SIG-M5 treated with dmso at 0.1 percent for 504 hours (cell line): ENCODE data around the gene SNX32.
A peak's percentile ranks its signal among the peaks of the same experiment; 100 is the strongest.

Experiments
- DNase-seq: peaks from one replicate; lab custom pipeline; 2025; ENCODE audit not compliant: unreplicated experiment; lab: John Stamatoyannopoulos, UW

The SNX32 gene

GRCh38 chr11:65854852-65855837, 21.4 kb downstream of the SNX32 start:
- DNase-seq, result no peak

GRCh38 chr11:65855927-65856363, 22.2 kb downstream of the SNX32 start:
- no peak for DNase-seq

- DNase-seq, result peak; percentile 78
Measured at GRCh38 chr11:65856689-65857499, 23.1 kb downstream of the SNX32 start.

DNA sequence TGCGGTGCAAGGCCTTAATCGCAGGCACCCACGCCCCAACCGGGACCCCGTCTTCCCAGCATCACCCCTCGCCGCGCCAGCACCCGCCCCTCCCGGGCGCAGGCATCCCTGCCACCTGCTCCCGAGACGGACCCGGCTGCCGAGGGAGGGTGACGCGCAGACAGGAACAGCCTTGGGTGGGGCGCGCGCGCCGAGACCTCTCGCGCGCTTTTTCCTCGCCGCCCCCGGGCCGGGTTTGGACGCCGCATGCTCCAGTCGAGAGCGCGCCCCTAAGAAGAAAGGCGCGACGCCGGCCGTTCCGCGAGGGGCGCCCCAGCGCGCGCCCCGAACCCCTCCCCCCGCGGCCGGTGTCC, 23.7 kb downstream of the SNX32 start:
- no peak for DNase-seq

- peak; percentile 97 for DNase-seq
Measured at GRCh38 chr11:65857853-65858680, 24.3 kb downstream of the SNX32 start, which contains the start of gene CFL1. Gene CFL1 (minus strand): TSS chr11:65858180. CDS start chr11:65858099, 81 bp downstream.

- DNase-seq, result peak; percentile 55
Measured at GRCh38 chr11:65858681-65859087, 24.9 kb downstream of the SNX32 start.

GRCh38 chr11:65859095-65859811, 25.5 kb downstream of the SNX32 start:
- peak; percentile 97 for DNase-seq

DNA sequence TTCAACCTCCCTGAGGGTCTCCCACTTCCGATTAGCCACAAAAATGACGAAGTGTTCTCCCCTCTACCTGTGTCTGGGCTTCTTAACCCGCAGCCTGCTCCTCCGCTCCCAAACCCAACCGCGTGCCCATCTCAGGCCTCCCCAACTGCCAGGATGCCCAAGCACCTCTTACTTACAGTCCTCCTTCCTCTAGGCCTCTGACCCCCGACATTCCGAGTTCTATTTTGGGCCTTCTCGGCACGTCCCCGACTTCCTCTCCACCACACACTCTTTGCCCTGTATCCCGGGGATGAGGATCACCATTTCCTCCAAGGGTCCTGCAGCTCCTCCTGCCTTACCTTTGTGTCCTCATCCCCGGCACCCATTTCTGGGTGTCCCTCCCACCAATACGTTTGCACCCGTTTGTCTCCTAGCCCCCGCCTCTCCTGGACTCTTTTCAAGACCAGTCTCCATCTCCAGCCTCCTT, 26.1 kb downstream of the SNX32 start:
- DNase-seq, result peak; percentile 76

DNA sequence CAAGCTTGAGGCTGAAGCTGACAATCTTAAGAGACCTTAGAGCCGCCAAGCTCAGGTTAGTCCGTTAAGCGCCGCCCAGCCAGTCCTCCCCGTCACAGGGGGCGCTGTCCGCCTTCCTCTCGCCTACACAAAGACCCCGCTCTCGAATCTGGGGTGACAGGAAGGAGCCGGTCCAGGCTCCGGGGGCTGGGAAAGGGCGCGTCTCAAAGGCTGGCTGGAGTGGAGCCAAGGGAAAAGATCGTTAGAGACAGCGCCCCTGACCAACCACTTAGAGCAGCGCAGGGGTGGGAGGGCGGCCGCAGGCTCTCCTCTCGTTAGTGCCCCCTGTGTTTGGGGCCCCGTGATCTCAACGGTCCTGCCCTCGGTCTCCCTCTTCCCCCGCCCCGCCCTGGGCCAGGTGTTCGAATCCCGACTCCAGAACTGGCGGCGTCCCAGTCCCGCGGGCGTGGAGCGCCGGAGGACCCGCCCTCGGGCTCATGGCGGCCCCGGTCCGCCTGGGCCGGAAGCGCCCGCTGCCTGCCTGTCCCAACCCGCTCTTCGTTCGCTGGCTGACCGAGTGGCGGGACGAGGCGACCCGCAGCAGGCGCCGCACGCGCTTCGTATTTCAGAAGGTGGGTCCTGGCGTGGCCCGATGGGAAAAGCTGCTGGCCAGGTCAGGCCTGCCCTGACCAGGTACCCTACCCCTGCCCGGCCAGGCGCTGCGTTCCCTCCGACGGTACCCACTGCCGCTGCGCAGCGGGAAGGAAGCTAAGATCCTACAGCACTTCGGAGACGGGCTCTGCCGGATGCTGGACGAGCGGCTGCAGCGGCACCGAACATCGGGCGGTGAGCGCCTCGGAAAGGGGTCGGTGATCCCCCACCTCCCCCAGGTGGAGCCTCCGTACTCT, 26.8 kb downstream of the SNX32 start, which contains the start of gene MUS81:
MUS81 (plus strand) TSS at position 156 of the 887 bp plus-strand sequence; CDS start at position 477, 321 bp downstream.
- DNase-seq, result peak; percentile 96

DNA sequence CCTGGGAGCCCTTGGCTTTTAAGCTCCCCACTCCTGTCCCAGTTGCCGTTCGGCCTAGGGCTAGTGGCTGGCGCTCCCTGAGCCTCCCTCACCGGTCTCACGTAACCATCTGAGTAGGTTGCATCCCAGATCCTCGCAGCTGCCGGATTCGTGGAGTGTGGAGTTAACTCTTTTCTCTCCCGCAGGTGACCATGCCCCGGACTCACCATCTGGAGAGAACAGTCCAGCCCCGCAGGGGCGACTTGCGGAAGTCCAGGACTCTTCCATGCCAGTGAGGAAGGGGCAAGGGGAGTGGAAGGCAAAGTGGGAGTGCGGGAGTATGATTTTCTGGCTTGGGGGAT, 27.4 kb downstream of the SNX32 start:
- DNase-seq, result no peak

DNA sequence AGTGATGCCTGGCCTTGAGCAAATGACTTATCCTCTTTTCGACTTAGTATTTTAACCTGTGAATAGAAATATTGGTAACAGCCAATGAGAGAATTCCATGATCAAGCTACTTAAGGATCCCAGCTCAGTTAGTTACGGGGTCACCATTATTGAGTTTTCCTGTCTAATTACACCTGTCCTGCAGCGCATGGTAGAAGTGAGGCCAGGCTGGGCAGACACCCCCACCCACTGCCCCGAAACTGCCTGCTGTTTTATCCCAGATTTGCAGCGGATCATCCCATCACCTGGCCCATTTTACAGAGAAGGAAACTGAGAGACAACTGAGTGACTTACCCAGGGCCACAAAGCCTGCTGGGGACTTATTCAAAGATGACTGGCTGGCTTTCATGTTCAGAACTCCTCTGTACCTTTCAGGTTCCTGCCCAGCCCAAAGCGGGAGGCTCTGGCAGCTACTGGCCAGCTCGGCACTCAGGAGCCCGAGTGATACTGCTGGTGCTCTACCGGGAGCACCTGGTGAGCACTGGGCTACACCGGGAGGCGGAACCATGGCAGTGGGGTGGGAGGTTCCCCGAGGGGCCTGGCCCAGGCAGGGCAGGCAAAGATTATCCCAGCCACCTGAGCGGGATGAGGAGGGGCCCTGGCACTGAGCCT, 27.9 kb downstream of the SNX32 start:
- DNase-seq, result no peak

- DNase-seq, result no peak
Measured at GRCh38 chr11:65862191-65862735, 28.5 kb downstream of the SNX32 start.

GRCh38 chr11:65862941-65863888, 29.5 kb downstream of the SNX32 start:
- DNase-seq, result no peak

DNA sequence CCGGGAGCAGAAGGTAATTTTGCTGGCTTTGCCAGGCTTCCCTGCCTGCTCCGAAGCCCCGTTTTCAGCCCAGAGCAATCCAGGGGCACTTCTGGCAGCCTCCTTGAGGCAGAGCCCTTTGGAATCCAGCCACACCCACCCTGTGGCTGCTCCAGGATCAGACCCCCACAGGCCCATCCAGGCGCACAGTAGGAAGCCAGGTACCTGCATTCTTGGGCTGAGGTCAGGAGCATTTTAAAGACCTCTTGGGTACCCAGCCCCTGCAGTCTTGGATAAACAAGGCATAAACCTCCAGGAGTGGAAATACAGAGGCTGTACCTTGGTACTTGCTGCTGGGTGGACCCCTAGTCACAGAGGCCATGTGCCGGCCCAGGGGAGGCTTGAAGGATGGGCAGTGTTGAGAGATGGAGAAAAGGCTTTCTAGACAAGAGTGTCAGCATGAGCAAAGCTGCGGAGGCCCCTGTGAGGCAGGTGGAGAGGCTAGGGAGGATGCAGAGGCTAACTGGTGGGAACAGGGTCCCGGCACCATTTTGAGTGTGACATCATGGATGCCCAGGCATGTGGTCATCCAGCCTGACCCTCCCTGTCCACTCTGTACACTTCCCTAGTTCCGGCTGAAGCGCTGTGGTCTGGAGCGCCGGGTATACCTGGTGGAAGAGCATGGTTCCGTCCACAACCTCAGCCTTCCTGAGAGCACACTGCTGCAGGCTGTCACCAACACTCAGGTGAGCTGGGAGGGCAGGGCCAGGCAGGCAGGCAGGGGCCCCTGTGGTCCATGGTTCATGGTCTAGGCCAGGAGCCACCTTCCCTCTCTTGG, 30.3 kb downstream of the SNX32 start:
- DNase-seq, result no peak

GRCh38 chr11:65864706-65865471, 31.1 kb downstream of the SNX32 start:
- no peak for DNase-seq
